Liver (tissue), 9 donors: ENCODE data around the gene KDM5A. TPM values are rescaled to one million over a fixed set of nuclear protein-coding genes. Genes with fewer than 3 reads are reported as not detected.
"Not testable (repeated sequence)": the region's sequence is repeated elsewhere in the genome, so short reads cannot be mapped to it uniquely, and the experiment has no call there.

ENCODE experiments used
- DNase-seq: peaks from one replicate; pipeline ENCODE4 v3.0.0-alpha.2; 2017; ENCODE audit warnings: low spot score
- H3K27ac ChIP-seq, 2 donors: one replicate each; pipeline ENCODE4 v1.7.0; 2013; ENCODE audit warnings: inconsistent platforms in 2 of 2, low read length in 2 of 2, control low read depth in 1 of 2, low read depth in 1 of 2, mild to moderate bottlenecking in 1 of 2
- H3K27me3 ChIP-seq, 4 donors: one replicate each; pipeline versions ENCODE4 v1.6.1 to v1.7.0; 2013; ENCODE audit warnings: low read length in 3 of 4, inconsistent platforms in 1 of 4, mild to moderate bottlenecking in 1 of 4, moderate library complexity in 1 of 4; ENCODE audit not compliant: control insufficient read depth in 4 of 4, insufficient read depth in 4 of 4
- H3K36me3 ChIP-seq, 4 donors: one replicate each; pipeline versions ENCODE4 v1.6.1 to v1.7.0; 2013; ENCODE audit warnings: low read length in 3 of 4, mild to moderate bottlenecking in 3 of 4, low read depth in 1 of 4, moderate library complexity in 1 of 4; ENCODE audit not compliant: control insufficient read depth in 4 of 4, insufficient read depth in 3 of 4
- H3K4me1 ChIP-seq, 4 donors: one replicate each; pipeline versions ENCODE4 v1.6.1 to v1.7.0; 2013; ENCODE audit warnings: low read length in 3 of 4, mild to moderate bottlenecking in 3 of 4, moderate library complexity in 1 of 4; ENCODE audit not compliant: control insufficient read depth in 4 of 4, insufficient read depth in 4 of 4
- H3K4me3 ChIP-seq, 3 donors: one replicate each; pipeline versions ENCODE4 v1.6.1 to v1.7.0; 2013; ENCODE audit warnings: low read length in 3 of 3, control low read depth in 1 of 3, low read depth in 1 of 3, mild to moderate bottlenecking in 1 of 3
- H3K9ac ChIP-seq, 2 donors: one replicate each; pipeline ENCODE4 v1.7.0; 2013; ENCODE audit warnings: low read length in 2 of 2, mild to moderate bottlenecking in 2 of 2, moderate library complexity in 2 of 2, control low read depth in 1 of 2, low read depth in 1 of 2
- H3K9me3 ChIP-seq, 4 donors: one replicate each; pipeline versions ENCODE4 v1.6.1 to v1.7.0; 2013; ENCODE audit warnings: low read length in 3 of 4; ENCODE audit not compliant: control insufficient read depth in 4 of 4
- EGR1 ChIP-seq, 2 donors: IDR thresholded peaks; 2 replicates each; pipeline ENCODE4 v1.6.1; 2016 to 2018; ENCODE audit warnings: antibody characterized with exemption in 2 of 2, low read depth in 2 of 2
- FOXA2 ChIP-seq: IDR thresholded peaks from 2 replicates; pipeline ENCODE4 v1.6.1; 2016; ENCODE audit warnings: antibody characterized with exemption
- GABPA ChIP-seq, 2 donors: IDR thresholded peaks in 1 of 2; conservative IDR thresholded peaks in 1 of 2; 2 replicates each; pipeline ENCODE4 v1.6.1; 2016; ENCODE audit warnings: antibody characterized with exemption in 2 of 2, mild to moderate bottlenecking in 1 of 2, moderate library complexity in 1 of 2
- HNF4G ChIP-seq: IDR thresholded peaks from 2 replicates; pipeline ENCODE4 v1.6.1; 2016; ENCODE audit warnings: antibody characterized with exemption
- JUND ChIP-seq, 2 donors: IDR thresholded peaks; 2 replicates each; pipeline ENCODE4 v1.6.1; 2016; ENCODE audit warnings: antibody characterized with exemption in 2 of 2
- MAX ChIP-seq: IDR thresholded peaks from 2 replicates; pipeline ENCODE4 v1.6.1; 2016; ENCODE audit warnings: antibody characterized with exemption
- NR2F2 ChIP-seq: IDR thresholded peaks from 2 replicates; pipeline ENCODE4 v1.6.1; 2016; ENCODE audit warnings: antibody characterized with exemption
- RAD21 ChIP-seq, 2 donors: IDR thresholded peaks; 2 replicates each; pipeline ENCODE4 v1.6.1; 2016; ENCODE audit warnings: antibody characterized with exemption in 2 of 2, mild to moderate bottlenecking in 2 of 2
- REST ChIP-seq: IDR thresholded peaks from 2 replicates; pipeline ENCODE4 v1.6.1; 2016; ENCODE audit warnings: antibody characterized with exemption, mild to moderate bottlenecking
- SP1 ChIP-seq: IDR thresholded peaks from 2 replicates; pipeline ENCODE4 v1.6.1; 2018; ENCODE audit warnings: antibody characterized with exemption, mild to moderate bottlenecking
- TAF1 ChIP-seq: conservative IDR thresholded peaks from 2 replicates; pipeline ENCODE4 v1.6.1; 2016; ENCODE audit warnings: antibody characterized with exemption, mild to moderate bottlenecking
- YY1 ChIP-seq: IDR thresholded peaks from 2 replicates; pipeline ENCODE4 v1.6.1; 2016; ENCODE audit warnings: antibody characterized with exemption, mild to moderate bottlenecking
- WGBS: extraction: QIAGEN DNeasy Blood & Tissue Kit; methylation state at CpG from one replicate; pipeline ENCODE4 v1.1.7; 2013; 5-methylcytosine and 5-hydroxymethylcytosine counted together
- polyA plus RNA-seq, 2 donors: library from polyadenylated mRNA; stranded (reverse) in 1 of 2; unstranded in 1 of 2; fragments of 200-250 nt in 1 of 2; fragments of >200 nt in 1 of 2; fragmentation: Nextera tagmentation in 1 of 2; extraction: Ambion mirVana in 1 of 2; gene quantifications; one replicate each; pipeline versions ENCODE4 v1.2.1 to v1.2.3, GENCODE V29; 2013 to 2015
- total RNA-seq, 2 donors: library from RNA; depleted of rRNA; stranded (reverse); fragments of >200 nt; gene quantifications; one replicate each; pipeline ENCODE4 v1.2.3, GENCODE V29; 2014
- donor health status: healthy.
- donor health status: healthy.
- donor health status: healthy.
- donor health status: healthy.
- donor health status: healthy.

KDM5A gene
- total and polyA plus RNA-seq, 4 donors, result 7.2 to 33.7 (median 23.6) TPM

- H3K9me3 ChIP-seq, H3K4me1 ChIP-seq, H3K27ac ChIP-seq, H3K4me3 ChIP-seq, H3K9ac ChIP-seq, H3K27me3 ChIP-seq, DNase-seq: not testable (repeated sequence)
- peaks cover 7 to 37% (median 20%) of the 10 kb centered on the region in 4 donors for H3K36me3 ChIP-seq
- WGBS, result 96% methylated on average over 5 of the region's 5 CpGs
These were observed 18.2 kb downstream of the KDM5A start for GRCh38 chr12:370739-371485.

- Histone ChIP-seq H3K4me1 (no peaks in the 10 kb centered on the region), H3K36me3 (peaks cover 12 to 54% (median 38%) of the 10 kb centered on the region in 4 donors), H3K4me3 (no peak overlapping the region), H3K27me3 (no peaks in the 10 kb centered on the region), H3K27ac (no peak overlapping the region), H3K9me3 (peaks cover 0 to 2% (median 1%) of the 10 kb centered on the region in 4 donors), H3K9ac (no peak overlapping the region)
- WGBS, result 95% methylated on average over 1 of the region's 1 CpG
- DNase-seq, result no peak
- TF ChIP-seq EGR1 (IDR thresholded peaks at IDR 0.05; ENCODE audit: low read depth in 2 of 2) (no peak), HNF4G (no peak), YY1 (no peak), TAF1 (no peak), SP1 (no peak), RAD21 (IDR thresholded peaks at IDR 0.05) (no peak), REST (no peak), FOXA2 (no peak)
These were observed 21.1 kb downstream of the KDM5A start for GRCh38 chr12:367972-368371.

- no peak for DNase-seq
- no peaks in the 10 kb centered on the region for H3K27me3 ChIP-seq
- WGBS, result 99% methylated on average over 2 of the region's 2 CpGs
- H3K27ac ChIP-seq, result no peak overlapping the region
- TF ChIP-seq YY1 (no peak), GABPA (IDR thresholded peaks at IDR 0.05 in 1 of 2, conservative IDR thresholded peaks at IDR 0.05 in 1 of 2) (no peak), FOXA2 (no peak), NR2F2 (no peak), SP1 (no peak), JUND (IDR thresholded peaks at IDR 0.05) (no peak), EGR1 (IDR thresholded peaks at IDR 0.05; ENCODE audit: low read depth in 2 of 2) (no peak), RAD21 (IDR thresholded peaks at IDR 0.05) (no peak), MAX (no peak)
- no peaks in the 10 kb centered on the region for H3K4me1 ChIP-seq
- H3K36me3 ChIP-seq, result peaks cover 14 to 65% (median 48%) of the 10 kb centered on the region in 4 donors
- no peak overlapping the region for H3K9ac ChIP-seq
- peaks cover 0 to 2% (median 1%) of the 10 kb centered on the region in 4 donors for H3K9me3 ChIP-seq
- no peak overlapping the region for H3K4me3 ChIP-seq
These were observed 22.3 kb downstream of the KDM5A start for GRCh38 chr12:366820-367219.
